ENCODE results near the gene RFWD3. TPM values are rescaled to one million over a fixed set of nuclear protein-coding genes. Genes with fewer than 3 reads are reported as not detected.

The RFWD3 gene
- total RNA-seq, 1 donor from 2014 or later: 34.3 TPM

GRCh38 chr16:74606521-74607309 lies 60.0 kb downstream of the RFWD3 start, which contains the start of gene GLG1:
GLG1 (minus strand) TSS chr16:74607114; CDS start chr16:74607094, 20 bp downstream.
- H3K9me3 Mint-ChIP-seq (ENCODE audit: unreplicated experiment): no peaks in the 10 kb centered on the region
- peaks cover 20% of the 10 kb centered on the region for H3K4me1 ChIP-seq (ENCODE audit: insufficient read depth, low read length)
- TF ChIP-seq CTCF (IDR thresholded peaks at IDR 0.05; ENCODE audit: insufficient read depth, low read depth, low read length) (no peak), EZH2 (IDR thresholded peaks at IDR 0.05; ENCODE audit: insufficient read depth, low read length) (no peak)
- H2AFZ ChIP-seq (ENCODE audit: low read depth, low read length): peak within 1 kb of the TSS; percentile 89
- H3K4me2 ChIP-seq (ENCODE audit: low read length): peak within 1 kb of the TSS; percentile 91
- peaks cover 45% of the 10 kb centered on the region for H4K20me1 ChIP-seq (ENCODE audit: insufficient read depth, low read length)
- H3K36me3 ChIP-seq (ENCODE audit: insufficient read depth, low read length): no peaks in the 10 kb centered on the region
- no peaks in the 10 kb centered on the region for H3K27me3 Mint-ChIP-seq (ENCODE audit: low read depth, unreplicated experiment)
- DNase-seq (ENCODE audit: low read depth): peak; percentile 74
- peak within 1 kb of the TSS; percentile 96 for H3K4me3 Mint-ChIP-seq (ENCODE audit: unreplicated experiment)
- H3K4me3 ChIP-seq (ENCODE audit: insufficient read depth, low read depth, low read length): peak within 1 kb of the TSS; percentile 90
- no peaks in the 10 kb centered on the region for H3K9me3 ChIP-seq (ENCODE audit: insufficient read depth, low read depth, low read length)
- H3K79me2 ChIP-seq (ENCODE audit: insufficient read depth, low read length): peaks cover 52% of the 10 kb centered on the region
- peak within 1 kb of the TSS; percentile 77 for H3K27ac Mint-ChIP-seq (ENCODE audit: unreplicated experiment)
- no peaks in the 10 kb centered on the region for H3K27me3 ChIP-seq (ENCODE audit: insufficient read depth, low read length)
- H3K27ac ChIP-seq (ENCODE audit: low read depth, low read length): peak within 1 kb of the TSS; percentile 89
- peaks cover 16% of the 10 kb centered on the region for H3K4me1 Mint-ChIP-seq (ENCODE audit: low read depth, unreplicated experiment)
- no peak for FAIRE-seq
- peaks cover 6% of the 10 kb centered on the region for H3K36me3 Mint-ChIP-seq (ENCODE audit: low read depth, unreplicated experiment)
- H3K9ac ChIP-seq (ENCODE audit: low read length): peak within 1 kb of the TSS; percentile 94

- Histone ChIP-seq H3K27ac (ENCODE audit: low read depth, low read length) (peak overlapping the region; percentile 89), H3K9me3 (ENCODE audit: insufficient read depth, low read depth, low read length) (no peaks in the 10 kb centered on the region), H3K4me1 (ENCODE audit: insufficient read depth, low read length) (peaks cover 20% of the 10 kb centered on the region), H3K4me2 (ENCODE audit: low read length) (peak overlapping the region; percentile 91), H3K79me2 (ENCODE audit: insufficient read depth, low read length) (peaks cover 59% of the 10 kb centered on the region), H3K27me3 (ENCODE audit: insufficient read depth, low read length) (no peaks in the 10 kb centered on the region), H2AFZ (ENCODE audit: low read depth, low read length) (peak overlapping the region; percentile 89), H3K4me3 (ENCODE audit: insufficient read depth, low read depth, low read length) (peak overlapping the region; percentile 90), H3K9ac (ENCODE audit: low read length) (peak overlapping the region; percentile 94), H3K36me3 (ENCODE audit: insufficient read depth, low read length) (no peaks in the 10 kb centered on the region), H4K20me1 (ENCODE audit: insufficient read depth, low read length) (peaks cover 53% of the 10 kb centered on the region)
- Mint-ChIP-seq H3K27me3 (ENCODE audit: low read depth, unreplicated experiment) (no peaks in the 10 kb centered on the region), H3K4me1 (ENCODE audit: low read depth, unreplicated experiment) (peaks cover 18% of the 10 kb centered on the region), H3K9me3 (ENCODE audit: unreplicated experiment) (no peaks in the 10 kb centered on the region), H3K36me3 (ENCODE audit: low read depth, unreplicated experiment) (peaks cover 5% of the 10 kb centered on the region), H3K4me3 (ENCODE audit: unreplicated experiment) (peak overlapping the region; percentile 96), H3K27ac (ENCODE audit: unreplicated experiment) (peak overlapping the region; percentile 67)
- FAIRE-seq: no peak
- no peak for TF ChIP-seq EZH2 (IDR thresholded peaks at IDR 0.05; ENCODE audit: insufficient read depth, low read length)
- no peak for TF ChIP-seq CTCF (IDR thresholded peaks at IDR 0.05; ENCODE audit: insufficient read depth, low read depth, low read length)
- no peak for DNase-seq (ENCODE audit: low read depth)
Observed at GRCh38 chr16:74605746-74606520, 60.7 kb downstream of the RFWD3 start.
